Liver (tissue), 9 donors: ENCODE data around the gene GLTPD2. TPM values are rescaled to one million over a fixed set of nuclear protein-coding genes. Genes with fewer than 3 reads are reported as not detected.

Experiments used
- DNase-seq: peaks from one replicate; pipeline ENCODE4 v3.0.0-alpha.2; 2017; ENCODE audit warnings: low spot score
- H3K27ac ChIP-seq, 2 donors: one replicate each; pipeline ENCODE4 v1.7.0; 2013; ENCODE audit warnings: inconsistent platforms in 2 of 2, low read length in 2 of 2, control low read depth in 1 of 2, low read depth in 1 of 2, mild to moderate bottlenecking in 1 of 2
- H3K27me3 ChIP-seq, 4 donors: one replicate each; pipeline versions ENCODE4 v1.6.1 to v1.7.0; 2013; ENCODE audit warnings: low read length in 3 of 4, inconsistent platforms in 1 of 4, mild to moderate bottlenecking in 1 of 4, moderate library complexity in 1 of 4; ENCODE audit not compliant: control insufficient read depth in 4 of 4, insufficient read depth in 4 of 4
- H3K36me3 ChIP-seq, 4 donors: one replicate each; pipeline versions ENCODE4 v1.6.1 to v1.7.0; 2013; ENCODE audit warnings: low read length in 3 of 4, mild to moderate bottlenecking in 3 of 4, low read depth in 1 of 4, moderate library complexity in 1 of 4; ENCODE audit not compliant: control insufficient read depth in 4 of 4, insufficient read depth in 3 of 4
- H3K4me1 ChIP-seq, 4 donors: one replicate each; pipeline versions ENCODE4 v1.6.1 to v1.7.0; 2013; ENCODE audit warnings: low read length in 3 of 4, mild to moderate bottlenecking in 3 of 4, moderate library complexity in 1 of 4; ENCODE audit not compliant: control insufficient read depth in 4 of 4, insufficient read depth in 4 of 4
- H3K4me3 ChIP-seq, 3 donors: one replicate each; pipeline versions ENCODE4 v1.6.1 to v1.7.0; 2013; ENCODE audit warnings: low read length in 3 of 3, control low read depth in 1 of 3, low read depth in 1 of 3, mild to moderate bottlenecking in 1 of 3
- H3K9ac ChIP-seq, 2 donors: one replicate each; pipeline ENCODE4 v1.7.0; 2013; ENCODE audit warnings: low read length in 2 of 2, mild to moderate bottlenecking in 2 of 2, moderate library complexity in 2 of 2, control low read depth in 1 of 2, low read depth in 1 of 2
- H3K9me3 ChIP-seq, 4 donors: one replicate each; pipeline versions ENCODE4 v1.6.1 to v1.7.0; 2013; ENCODE audit warnings: low read length in 3 of 4; ENCODE audit not compliant: control insufficient read depth in 4 of 4
- ATF3 ChIP-seq: IDR thresholded peaks from 2 replicates; pipeline ENCODE4 v1.6.1; 2016; ENCODE audit warnings: antibody characterized with exemption
- EGR1 ChIP-seq, 2 donors: IDR thresholded peaks; 2 replicates each; pipeline ENCODE4 v1.6.1; 2016 to 2018; ENCODE audit warnings: antibody characterized with exemption in 2 of 2, low read depth in 2 of 2
- FOXA1 ChIP-seq: IDR thresholded peaks from 2 replicates; pipeline ENCODE4 v1.6.1; 2016; ENCODE audit warnings: antibody characterized with exemption
- FOXA2 ChIP-seq: IDR thresholded peaks from 2 replicates; pipeline ENCODE4 v1.6.1; 2016; ENCODE audit warnings: antibody characterized with exemption
- GABPA ChIP-seq, 2 donors: IDR thresholded peaks in 1 of 2; conservative IDR thresholded peaks in 1 of 2; 2 replicates each; pipeline ENCODE4 v1.6.1; 2016; ENCODE audit warnings: antibody characterized with exemption in 2 of 2, mild to moderate bottlenecking in 1 of 2, moderate library complexity in 1 of 2
- HNF4A ChIP-seq, 2 donors: conservative IDR thresholded peaks; 2 replicates each; pipeline ENCODE4 v1.6.1; 2016; ENCODE audit warnings: antibody characterized with exemption in 2 of 2, mild to moderate bottlenecking in 2 of 2
- HNF4G ChIP-seq: IDR thresholded peaks from 2 replicates; pipeline ENCODE4 v1.6.1; 2016; ENCODE audit warnings: antibody characterized with exemption
- JUND ChIP-seq, 2 donors: IDR thresholded peaks; 2 replicates each; pipeline ENCODE4 v1.6.1; 2016; ENCODE audit warnings: antibody characterized with exemption in 2 of 2
- NR2F2 ChIP-seq: IDR thresholded peaks from 2 replicates; pipeline ENCODE4 v1.6.1; 2016; ENCODE audit warnings: antibody characterized with exemption
- RAD21 ChIP-seq, 2 donors: IDR thresholded peaks; 2 replicates each; pipeline ENCODE4 v1.6.1; 2016; ENCODE audit warnings: antibody characterized with exemption in 2 of 2, mild to moderate bottlenecking in 2 of 2
- REST ChIP-seq: IDR thresholded peaks from 2 replicates; pipeline ENCODE4 v1.6.1; 2016; ENCODE audit warnings: antibody characterized with exemption, mild to moderate bottlenecking
- RXRA ChIP-seq, 2 donors: IDR thresholded peaks; 2 replicates each; pipeline ENCODE4 v1.6.1; 2017 to 2018; ENCODE audit warnings: antibody characterized with exemption in 2 of 2, mild to moderate bottlenecking in 1 of 2
- SP1 ChIP-seq: IDR thresholded peaks from 2 replicates; pipeline ENCODE4 v1.6.1; 2018; ENCODE audit warnings: antibody characterized with exemption, mild to moderate bottlenecking
- TAF1 ChIP-seq: conservative IDR thresholded peaks from 2 replicates; pipeline ENCODE4 v1.6.1; 2016; ENCODE audit warnings: antibody characterized with exemption, mild to moderate bottlenecking
- YY1 ChIP-seq: IDR thresholded peaks from 2 replicates; pipeline ENCODE4 v1.6.1; 2016; ENCODE audit warnings: antibody characterized with exemption, mild to moderate bottlenecking
- ZBTB33 ChIP-seq: IDR thresholded peaks from 2 replicates; pipeline ENCODE4 v1.6.1; 2016; ENCODE audit warnings: antibody characterized with exemption
- WGBS: extraction: QIAGEN DNeasy Blood & Tissue Kit; methylation state at CpG from one replicate; pipeline ENCODE4 v1.1.7; 2013; 5-methylcytosine and 5-hydroxymethylcytosine counted together
- polyA plus RNA-seq, 2 donors: library from polyadenylated mRNA; stranded (reverse) in 1 of 2; unstranded in 1 of 2; fragments of 200-250 nt in 1 of 2; fragments of >200 nt in 1 of 2; fragmentation: Nextera tagmentation in 1 of 2; extraction: Ambion mirVana in 1 of 2; gene quantifications; one replicate each; pipeline versions ENCODE4 v1.2.1 to v1.2.3, GENCODE V29; 2013 to 2015
- total RNA-seq, 2 donors: library from RNA; depleted of rRNA; stranded (reverse); fragments of >200 nt; gene quantifications; one replicate each; pipeline ENCODE4 v1.2.3, GENCODE V29; 2014
- TF ChIP-seq, protein P1 (sequence below): fragments of 150-350 bp; IDR thresholded peaks from 2 replicates; pipeline ENCODE4 v1.5.1; 2017; ENCODE audit warnings: improper control_type of control experiment, low read depth, low read length; ENCODE audit not compliant: missing input control
- TF ChIP-seq, protein P2 (sequence below): IDR thresholded peaks from 2 replicates; pipeline ENCODE4 v1.6.1; 2016; ENCODE audit warnings: antibody characterized with exemption
- donor health status: healthy.
- donor health status: healthy.
- donor health status: healthy.
- donor health status: healthy.
- donor health status: healthy.

GLTPD2 gene
- total and polyA plus RNA-seq, 4 donors = 15.1 to 63.2 (median 25.7) TPM

GRCh38 chr17:4818276-4818675 is 29.5 kb downstream of the GLTPD2 start:
- no peaks in the 10 kb centered on the region for H3K9me3 ChIP-seq
- H3K4me3 ChIP-seq = no peak overlapping the region
- TF ChIP-seq RXRA (IDR thresholded peaks at IDR 0.05) (no peak), TAF1 (no peak), ZBTB33 (no peak), NR2F2 (no peak), SP1 (no peak), HNF4A (conservative IDR thresholded peaks at IDR 0.05) (no peak), GABPA (IDR thresholded peaks at IDR 0.05 in 1 of 2, conservative IDR thresholded peaks at IDR 0.05 in 1 of 2) (no peak), RAD21 (IDR thresholded peaks at IDR 0.05) (no peak), FOXA1 (no peak), YY1 (no peak), JUND (IDR thresholded peaks at IDR 0.05) (no peak), REST (no peak), FOXA2 (no peak), EGR1 (IDR thresholded peaks at IDR 0.05; ENCODE audit: low read depth in 2 of 2) (no peak), HNF4G (no peak), ATF3 (no peak)
- TF ChIP-seq, protein P1, sequence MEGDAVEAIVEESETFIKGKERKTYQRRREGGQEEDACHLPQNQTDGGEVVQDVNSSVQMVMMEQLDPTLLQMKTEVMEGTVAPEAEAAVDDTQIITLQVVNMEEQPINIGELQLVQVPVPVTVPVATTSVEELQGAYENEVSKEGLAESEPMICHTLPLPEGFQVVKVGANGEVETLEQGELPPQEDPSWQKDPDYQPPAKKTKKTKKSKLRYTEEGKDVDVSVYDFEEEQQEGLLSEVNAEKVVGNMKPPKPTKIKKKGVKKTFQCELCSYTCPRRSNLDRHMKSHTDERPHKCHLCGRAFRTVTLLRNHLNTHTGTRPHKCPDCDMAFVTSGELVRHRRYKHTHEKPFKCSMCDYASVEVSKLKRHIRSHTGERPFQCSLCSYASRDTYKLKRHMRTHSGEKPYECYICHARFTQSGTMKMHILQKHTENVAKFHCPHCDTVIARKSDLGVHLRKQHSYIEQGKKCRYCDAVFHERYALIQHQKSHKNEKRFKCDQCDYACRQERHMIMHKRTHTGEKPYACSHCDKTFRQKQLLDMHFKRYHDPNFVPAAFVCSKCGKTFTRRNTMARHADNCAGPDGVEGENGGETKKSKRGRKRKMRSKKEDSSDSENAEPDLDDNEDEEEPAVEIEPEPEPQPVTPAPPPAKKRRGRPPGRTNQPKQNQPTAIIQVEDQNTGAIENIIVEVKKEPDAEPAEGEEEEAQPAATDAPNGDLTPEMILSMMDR = no peak
- no peak for DNase-seq
- H3K4me1 ChIP-seq = no peaks in the 10 kb centered on the region
- peaks cover 1 to 42% (median 6%) of the 10 kb centered on the region in 4 donors for H3K36me3 ChIP-seq
- WGBS = 87% methylated on average over 12 of the region's 12 CpGs
- H3K9ac ChIP-seq = no peak overlapping the region
- no peak overlapping the region for H3K27ac ChIP-seq
- H3K27me3 ChIP-seq = no peaks in the 10 kb centered on the region

- H3K36me3 ChIP-seq = peaks cover 0 to 25% (median 4%) of the 10 kb centered on the region in 4 donors
- 74% methylated on average over 3 of the region's 3 CpGs for WGBS
- TF ChIP-seq, protein P1 = no peak
- TF ChIP-seq GABPA (IDR thresholded peaks at IDR 0.05 in 1 of 2, conservative IDR thresholded peaks at IDR 0.05 in 1 of 2) = no peak
- no peak for TF ChIP-seq EGR1 (IDR thresholded peaks at IDR 0.05; ENCODE audit: low read depth in 2 of 2)
- TF ChIP-seq NR2F2 = no peak
- no peak for TF ChIP-seq FOXA2
- TF ChIP-seq ATF3 = no peak
- no peak for TF ChIP-seq HNF4A (conservative IDR thresholded peaks at IDR 0.05)
- TF ChIP-seq RAD21 (IDR thresholded peaks at IDR 0.05) = no peak
- no peak for TF ChIP-seq FOXA1
- TF ChIP-seq JUND (IDR thresholded peaks at IDR 0.05) = no peak
- no peak for TF ChIP-seq HNF4G
- TF ChIP-seq, protein P2, sequence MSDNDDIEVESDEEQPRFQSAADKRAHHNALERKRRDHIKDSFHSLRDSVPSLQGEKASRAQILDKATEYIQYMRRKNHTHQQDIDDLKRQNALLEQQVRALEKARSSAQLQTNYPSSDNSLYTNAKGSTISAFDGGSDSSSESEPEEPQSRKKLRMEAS = no peak
- no peak for TF ChIP-seq ZBTB33
- no peak for TF ChIP-seq SP1
Observed at GRCh38 chr17:4822835-4823234, 34.1 kb downstream of the GLTPD2 start.

More at GRCh38 chr17:4822835-4823234, 34.1 kb downstream of the GLTPD2 start:
- peaks cover 0 to 1% (median 0%) of the 10 kb centered on the region in 4 donors for H3K4me1 ChIP-seq
- no peak for DNase-seq
- H3K4me3 ChIP-seq = no peak overlapping the region
- no peak overlapping the region for H3K27ac ChIP-seq
- H3K9me3 ChIP-seq = no peaks in the 10 kb centered on the region
- no peak overlapping the region for H3K9ac ChIP-seq
- H3K27me3 ChIP-seq = no peaks in the 10 kb centered on the region
